Endothelial cell of umbilical vein (primary cell): Measurements from ENCODE around the gene SULT1E1. TPM values are rescaled to one million over a fixed set of nuclear protein-coding genes. Genes with fewer than 3 reads are reported as not detected.

Experiments used
- BruUV-seq: library from RNA; stranded (reverse); fragments of 400-500 nt; replicated peaks from 2 replicates; lab custom pipeline; 2021; lab: Mats Ljungman, UMichigan
- CTCF ChIA-PET: fragments of 300-600, 350-600 bp; sonication (Branson Sonifier 250); formaldehyde crosslinking; loops from one replicate; lab custom pipeline; 2021; ENCODE audit warnings: antibody characterized with exemption, inconsistent platforms; lab: Charles Lee
- POLR2A ChIA-PET: fragments of 300-600, 350-600 bp; sonication (Branson Sonifier 250); formaldehyde crosslinking; loops from one replicate; lab custom pipeline; 2021; ENCODE audit warnings: antibody characterized with exemption, inconsistent platforms; lab: Charles Lee
- DNase-seq: peaks from one replicate; pipeline ENCODE4 v3.0.0-alpha.2; 2011; ENCODE audit warnings: low read depth, low spot score
- FAIRE-seq: peaks from 2 replicates; lab custom pipeline; 2011; peaks lifted over from hg19 to GRCh38; lab: Jason Lieb, UNC
- H2AFZ ChIP-seq: 2 replicates; pipeline ENCODE4 v1.6.0; 2012; ENCODE audit warnings: low read depth, low read length, control low read depth, inconsistent platforms
- H3K27ac ChIP-seq: 2 replicates; pipeline ENCODE4 v1.5.1; 2011; ENCODE audit warnings: low read depth, mild to moderate bottlenecking, control low read depth, low read length, moderate library complexity; ENCODE audit not compliant: insufficient read depth
- H3K27me3 ChIP-seq, 2 experiments: 2 replicates each; pipeline versions ENCODE4 v1.6.0 to v1.6.1; 2011; ENCODE audit warnings: low read length in 2 of 2, mixed read lengths in 1 of 2; ENCODE audit not compliant: control insufficient read depth in 2 of 2, insufficient read depth in 2 of 2
- H3K36me3 ChIP-seq, 2 experiments: 2 replicates in 1 of 2; 3 replicates in 1 of 2; pipeline ENCODE4 v1.5.1; 2011; ENCODE audit warnings: low read length in 2 of 2, mild to moderate bottlenecking in 1 of 2, moderate library complexity in 1 of 2; ENCODE audit not compliant: control insufficient read depth in 2 of 2, insufficient read depth in 2 of 2; ENCODE audit errors: extremely low read depth in 1 of 2
- H3K4me1 ChIP-seq: 3 replicates; pipeline ENCODE4 v1.5.1; 2011; ENCODE audit warnings: mild to moderate bottlenecking, low read length; ENCODE audit not compliant: control insufficient read depth, insufficient read depth; ENCODE audit errors: extremely low read depth
- H3K4me2 ChIP-seq: 2 replicates; pipeline ENCODE4 v1.6.1; 2011; ENCODE audit warnings: low read length, control low read depth, mixed read lengths; ENCODE audit not compliant: insufficient read depth
- H3K4me3 ChIP-seq, 3 experiments: fragments of 200-600 bp in 1 of 3; sonication (generic), shearing (Covaris generic) in 1 of 3; replicated peaks in 1 of 3; 2 replicates each; pipeline ENCODE4 v1.5.1; 2011 to 2016; ENCODE audit warnings: control low read depth in 3 of 3, low read length in 3 of 3, mild to moderate bottlenecking in 2 of 3, inconsistent platforms in 1 of 3, low read depth in 1 of 3, moderate library complexity in 1 of 3; ENCODE audit not compliant: insufficient read depth in 1 of 3
- H3K79me2 ChIP-seq: 2 replicates; pipeline ENCODE4 v1.6.0; 2012; ENCODE audit warnings: low read length, inconsistent platforms; ENCODE audit not compliant: control insufficient read depth, insufficient read depth
- H3K9ac ChIP-seq: replicated peaks from 2 replicates; pipeline ENCODE3; 2011; ENCODE audit warnings: low read length, control low read depth; ENCODE audit not compliant: insufficient read depth; ENCODE audit errors: extremely low read depth
- H3K9me1 ChIP-seq: replicated peaks from 3 replicates; pipeline ENCODE4 v1.6.0; 2011; ENCODE audit warnings: mild to moderate bottlenecking, low read length; ENCODE audit not compliant: control insufficient read depth, insufficient read depth; ENCODE audit errors: extremely low read depth
- H3K9me3 ChIP-seq: replicated peaks from 2 replicates; pipeline ENCODE4 v1.5.1; 2012; ENCODE audit warnings: low read length, inconsistent platforms; ENCODE audit not compliant: control insufficient read depth, insufficient read depth
- H4K20me1 ChIP-seq: replicated peaks from 2 replicates; pipeline ENCODE3; 2011; ENCODE audit warnings: mild to moderate bottlenecking, low read length; ENCODE audit not compliant: control insufficient read depth, insufficient read depth; ENCODE audit errors: extremely low read depth
- EZH2 ChIP-seq: IDR thresholded peaks from 2 replicates; pipeline ENCODE4 v1.6.1; 2012; ENCODE audit warnings: borderline replicate concordance, low read depth, mild to moderate bottlenecking, moderate library complexity, low read length, inconsistent platforms; ENCODE audit not compliant: severe bottlenecking
- FOS ChIP-seq: IDR thresholded peaks from 2 replicates; pipeline ENCODE4 v1.6.1; 2011; ENCODE audit warnings: mild to moderate bottlenecking, low read length, moderate library complexity, borderline replicate concordance; ENCODE audit not compliant: insufficient read depth
- GATA2 ChIP-seq: IDR thresholded peaks from 2 replicates; pipeline ENCODE4 v1.7.0; 2011; ENCODE audit warnings: low read depth, mild to moderate bottlenecking, moderate library complexity, mixed read lengths, low read length; ENCODE audit not compliant: insufficient read length, insufficient read depth
- JUN ChIP-seq: IDR thresholded peaks from 2 replicates; pipeline ENCODE4 v1.6.1; 2011; ENCODE audit warnings: borderline replicate concordance, low read depth; ENCODE audit not compliant: insufficient read length, insufficient read depth
- MYC ChIP-seq: IDR thresholded peaks from one replicate; pipeline ENCODE4 v1.6.1; 2011; ENCODE audit warnings: mild to moderate bottlenecking, low read depth, low read length
- POLR2A ChIP-seq: IDR thresholded peaks from 2 replicates; pipeline ENCODE4 v1.6.1; 2012; ENCODE audit warnings: low read depth, mild to moderate bottlenecking, control low read depth, low read length
- POLR2AphosphoS5 ChIP-seq: IDR thresholded peaks from 2 replicates; pipeline ENCODE4 v1.6.1; 2012; ENCODE audit warnings: low read depth, mild to moderate bottlenecking, control low read depth, low read length, moderate library complexity; ENCODE audit not compliant: insufficient read depth
- dilution Hi-C: fragments of 300-500 bp; cut with MboI; formaldehyde crosslinking; loops from one replicate; pipeline ENCODE4 v1.15.0; 2019; ENCODE audit warnings: low sequenced_read_pairs; ENCODE audit not compliant: extremely low pct_ligation_motif_present
- intact Hi-C: fragments of 100-400 bp; cut with micrococcal nuclease; formaldehyde crosslinking; loops from one replicate; pipeline ENCODE4 v1.10.0; 2022
- polyA plus RNA-seq, 4 experiments: library from polyadenylated mRNA; depleted of rRNA in 3 of 4; stranded (reverse) in 3 of 4; unstranded in 1 of 4; fragments of >200 nt; gene quantifications; 2 replicates each; pipeline versions ENCODE4 v1.2.1 to v1.2.3, GENCODE V29; 2011 to 2012; ENCODE audit warnings: missing spikeins in 1 of 4
- total RNA-seq: library from RNA; stranded (reverse); gene quantifications from 2 replicates; pipeline ENCODE4 v1.2.3, GENCODE V29; 2021
- TF ChIP-seq, protein P1 (sequence below): IDR thresholded peaks from 2 replicates; pipeline ENCODE4 v1.6.1; 2011; ENCODE audit not compliant: insufficient read depth, insufficient read length
- TF ChIP-seq, protein P2 (sequence below), 2 donors: IDR thresholded peaks; 1 replicate in 1 of 2; 2 replicates in 1 of 2; pipeline ENCODE4 v1.5.1; 2011; ENCODE audit warnings: low read length in 2 of 2, mild to moderate bottlenecking in 2 of 2, moderate library complexity in 2 of 2, control low read depth in 1 of 2, inconsistent platforms in 1 of 2, low read depth in 1 of 2; ENCODE audit not compliant: insufficient read depth in 1 of 2; ENCODE audit errors: extremely low read depth in 1 of 2

The SULT1E1 gene
- total and polyA plus RNA-seq, 2 donors (not counting 3 experiments of a cell fraction or from before 2014, with no cell fraction given) = 25.8 to 34.5 TPM

DNA sequence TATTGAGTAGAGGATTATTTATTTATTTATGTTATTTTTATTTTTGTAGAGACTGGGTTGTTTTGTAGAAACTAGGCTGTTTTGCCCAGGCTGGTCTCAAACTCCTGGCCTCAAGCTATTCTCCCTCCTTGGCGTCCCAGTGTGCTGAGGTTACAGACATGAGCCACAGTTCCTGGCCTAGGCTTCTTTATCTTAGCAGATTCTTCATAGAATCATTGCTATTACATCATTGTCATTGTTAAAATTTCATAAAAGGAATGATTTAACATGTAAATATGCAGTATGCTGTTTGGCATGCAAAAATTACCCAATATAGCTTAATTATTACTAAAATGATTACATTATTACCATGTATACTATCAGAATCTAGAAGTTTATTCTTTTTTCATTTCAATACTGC, 24.2 kb downstream of the SULT1E1 start:
- dilution Hi-C loops = no loop called here
- intact Hi-C loops = no loop called here
- TF ChIP-seq POLR2AphosphoS5 (no peak), JUN (no peak)
- Histone ChIP-seq H3K9ac (no peak overlapping the region), H4K20me1 (no peaks in the 10 kb centered on the region), H3K9me3 (no peaks in the 10 kb centered on the region), H3K79me2 (no peaks in the 10 kb centered on the region), H2AFZ (no peak overlapping the region), H3K4me2 (no peak overlapping the region), H3K27ac (no peak overlapping the region), H3K36me3 (no peaks in the 10 kb centered on the region), H3K27me3 (no peaks in the 10 kb centered on the region), H3K9me1 (no peaks in the 10 kb centered on the region), H3K4me1 (peaks cover 15% of the 10 kb centered on the region), H3K4me3 (no peak overlapping the region)
- no peak for DNase-seq
- FAIRE-seq = no peak
- POLR2A ChIA-PET = no interaction called here
- CTCF ChIA-PET = interaction anchor here (1.2 kb wide), 1 partner anchor 12 kb away, joined by 3 read pairs; no protein-coding TSS in a partner anchor
- BruUV-seq = no TSS peak

DNA sequence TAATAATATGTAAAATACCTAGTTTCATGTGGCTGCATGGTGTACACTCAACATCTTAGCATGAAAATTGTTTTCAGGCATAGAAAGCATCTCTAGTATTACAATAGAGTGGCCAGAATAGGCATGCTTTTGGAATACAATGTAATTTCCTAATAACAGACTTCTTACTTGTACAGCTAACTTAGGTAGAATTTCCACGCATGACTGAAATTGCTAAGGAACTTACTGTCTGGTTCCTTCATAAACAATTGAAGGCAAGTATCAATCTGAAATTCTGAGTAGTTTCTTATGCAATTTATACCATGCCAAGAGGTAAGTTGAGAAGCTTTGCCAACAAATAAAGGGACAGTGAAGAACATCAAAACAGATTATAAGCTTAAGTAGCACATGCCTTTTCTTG, 26.7 kb downstream of the SULT1E1 start:
- Histone ChIP-seq H3K27me3 (no peaks in the 10 kb centered on the region), H3K4me2 (no peak overlapping the region), H2AFZ (no peak overlapping the region), H3K4me1 (peaks cover 15% of the 10 kb centered on the region), H3K9me3 (no peaks in the 10 kb centered on the region), H3K9me1 (no peaks in the 10 kb centered on the region), H3K36me3 (no peaks in the 10 kb centered on the region), H3K27ac (no peak overlapping the region), H3K79me2 (no peaks in the 10 kb centered on the region), H3K9ac (no peak overlapping the region), H4K20me1 (no peaks in the 10 kb centered on the region), H3K4me3 (no peak overlapping the region)
- BruUV-seq = no TSS peak
- dilution Hi-C loops = no loop called here
- ChIA-PET CTCF (interaction anchor here (1.1 to 2.2 kb wide), 5 partner anchors 9 to 67 kb away, joined by 3 to 13 read pairs (median 3); no protein-coding TSS in a partner anchor), POLR2A (no interaction called here)
- intact Hi-C loops = no loop called here
- DNase-seq (no peak), FAIRE-seq (peak; percentile 12)
- TF ChIP-seq, protein P1, sequence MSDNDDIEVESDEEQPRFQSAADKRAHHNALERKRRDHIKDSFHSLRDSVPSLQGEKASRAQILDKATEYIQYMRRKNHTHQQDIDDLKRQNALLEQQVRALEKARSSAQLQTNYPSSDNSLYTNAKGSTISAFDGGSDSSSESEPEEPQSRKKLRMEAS = no peak
- TF ChIP-seq JUN = no peak
- no peak for TF ChIP-seq FOS
- TF ChIP-seq GATA2 = no peak
- TF ChIP-seq MYC = no peak
- no peak for TF ChIP-seq POLR2A
- TF ChIP-seq, protein P2, sequence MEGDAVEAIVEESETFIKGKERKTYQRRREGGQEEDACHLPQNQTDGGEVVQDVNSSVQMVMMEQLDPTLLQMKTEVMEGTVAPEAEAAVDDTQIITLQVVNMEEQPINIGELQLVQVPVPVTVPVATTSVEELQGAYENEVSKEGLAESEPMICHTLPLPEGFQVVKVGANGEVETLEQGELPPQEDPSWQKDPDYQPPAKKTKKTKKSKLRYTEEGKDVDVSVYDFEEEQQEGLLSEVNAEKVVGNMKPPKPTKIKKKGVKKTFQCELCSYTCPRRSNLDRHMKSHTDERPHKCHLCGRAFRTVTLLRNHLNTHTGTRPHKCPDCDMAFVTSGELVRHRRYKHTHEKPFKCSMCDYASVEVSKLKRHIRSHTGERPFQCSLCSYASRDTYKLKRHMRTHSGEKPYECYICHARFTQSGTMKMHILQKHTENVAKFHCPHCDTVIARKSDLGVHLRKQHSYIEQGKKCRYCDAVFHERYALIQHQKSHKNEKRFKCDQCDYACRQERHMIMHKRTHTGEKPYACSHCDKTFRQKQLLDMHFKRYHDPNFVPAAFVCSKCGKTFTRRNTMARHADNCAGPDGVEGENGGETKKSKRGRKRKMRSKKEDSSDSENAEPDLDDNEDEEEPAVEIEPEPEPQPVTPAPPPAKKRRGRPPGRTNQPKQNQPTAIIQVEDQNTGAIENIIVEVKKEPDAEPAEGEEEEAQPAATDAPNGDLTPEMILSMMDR (IDR thresholded peaks at IDR 0.05; ENCODE audit: extremely low read depth in 1 of 2, insufficient read depth in 1 of 2, low read depth in 1 of 2, low read length in 2 of 2) = no peak
- no peak for TF ChIP-seq EZH2
- no peak for TF ChIP-seq POLR2AphosphoS5
